Endothelial cell (in vitro differentiated cells): ENCODE measurements around the gene CDCP2. TPM values are rescaled to one million over a fixed set of nuclear protein-coding genes. Genes with fewer than 3 reads are reported as not detected.

Source experiments
- DNase-seq: peaks from one replicate; pipeline ENCODE4 v3.0.0; 2021; ENCODE audit warnings: low spot score
- H3K27ac Mint-ChIP-seq: one replicate; pipeline ENCODE4 v1.8.0; 2021; ENCODE audit warnings: mixed read lengths, inconsistent platforms; ENCODE audit not compliant: unreplicated experiment
- H3K27me3 Mint-ChIP-seq: one replicate; pipeline ENCODE4 v1.8.0; 2021; ENCODE audit warnings: mild to moderate bottlenecking, moderate library complexity, mixed read lengths, inconsistent platforms; ENCODE audit not compliant: unreplicated experiment
- H3K36me3 Mint-ChIP-seq: one replicate; pipeline ENCODE4 v1.8.0; 2021; ENCODE audit warnings: mild to moderate bottlenecking, low read depth, mixed read lengths, inconsistent platforms; ENCODE audit not compliant: unreplicated experiment
- H3K4me1 Mint-ChIP-seq: one replicate; pipeline ENCODE4 v1.8.0; 2021; ENCODE audit warnings: mild to moderate bottlenecking, mixed read lengths, inconsistent platforms; ENCODE audit not compliant: unreplicated experiment
- H3K4me3 Mint-ChIP-seq: one replicate; pipeline ENCODE4 v1.8.0; 2021; ENCODE audit warnings: mild to moderate bottlenecking, mixed read lengths, inconsistent platforms; ENCODE audit not compliant: unreplicated experiment
- H3K9me3 Mint-ChIP-seq: one replicate; pipeline ENCODE4 v1.8.0; 2021; ENCODE audit warnings: mixed read lengths, inconsistent platforms; ENCODE audit not compliant: unreplicated experiment
- total RNA-seq: library from RNA; stranded (reverse); fragmentation: NEBNext Ultra II Directional; extraction: Animal tissue kit (Norgen Biotek cat#: 25700); gene quantifications from one replicate; pipeline ENCODE4 v1.2.1, GENCODE V29; 2021; ENCODE audit not compliant: unreplicated experiment
- TF ChIP-seq, protein P1 (sequence below): fragments of 200-600 bp; sonication (generic); IDR thresholded peaks from one replicate; pipeline ENCODE4 v1.5.0; 2021; ENCODE audit warnings: antibody characterized with exemption; ENCODE audit not compliant: unreplicated experiment

CDCP2 gene
- total RNA-seq, 1 donor from 2014 or later = 0.36 TPM

DNA sequence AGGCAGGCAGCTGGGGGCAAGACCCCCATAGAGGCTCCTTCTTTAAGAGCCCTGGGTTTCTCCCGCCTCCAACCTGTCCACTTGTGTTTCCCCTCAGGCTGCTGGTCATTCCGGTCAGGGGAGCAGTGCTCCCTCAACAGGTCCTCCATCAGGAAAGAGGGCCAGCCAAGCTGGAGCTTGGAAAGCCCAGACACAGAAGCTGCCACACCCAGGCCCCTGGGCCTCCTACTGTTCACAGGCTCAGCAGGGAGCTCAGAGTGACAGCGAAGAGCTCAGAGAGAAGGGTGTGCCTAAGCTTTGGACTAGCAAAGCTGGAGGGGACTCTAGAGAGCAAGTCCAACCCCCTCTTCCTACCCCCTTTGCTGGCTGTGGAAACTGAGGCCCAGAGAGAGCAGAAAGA lies 10.3 kb upstream of the CDCP2 start:
- no peaks in the 10 kb centered on the region for H3K36me3 Mint-ChIP-seq
- H3K4me1 Mint-ChIP-seq = peaks cover 6% of the 10 kb centered on the region
- H3K27ac Mint-ChIP-seq = no peak overlapping the region
- DNase-seq = no peak
- peaks cover 2% of the 10 kb centered on the region for H3K27me3 Mint-ChIP-seq
- no peaks in the 10 kb centered on the region for H3K9me3 Mint-ChIP-seq
- TF ChIP-seq, protein P1, sequence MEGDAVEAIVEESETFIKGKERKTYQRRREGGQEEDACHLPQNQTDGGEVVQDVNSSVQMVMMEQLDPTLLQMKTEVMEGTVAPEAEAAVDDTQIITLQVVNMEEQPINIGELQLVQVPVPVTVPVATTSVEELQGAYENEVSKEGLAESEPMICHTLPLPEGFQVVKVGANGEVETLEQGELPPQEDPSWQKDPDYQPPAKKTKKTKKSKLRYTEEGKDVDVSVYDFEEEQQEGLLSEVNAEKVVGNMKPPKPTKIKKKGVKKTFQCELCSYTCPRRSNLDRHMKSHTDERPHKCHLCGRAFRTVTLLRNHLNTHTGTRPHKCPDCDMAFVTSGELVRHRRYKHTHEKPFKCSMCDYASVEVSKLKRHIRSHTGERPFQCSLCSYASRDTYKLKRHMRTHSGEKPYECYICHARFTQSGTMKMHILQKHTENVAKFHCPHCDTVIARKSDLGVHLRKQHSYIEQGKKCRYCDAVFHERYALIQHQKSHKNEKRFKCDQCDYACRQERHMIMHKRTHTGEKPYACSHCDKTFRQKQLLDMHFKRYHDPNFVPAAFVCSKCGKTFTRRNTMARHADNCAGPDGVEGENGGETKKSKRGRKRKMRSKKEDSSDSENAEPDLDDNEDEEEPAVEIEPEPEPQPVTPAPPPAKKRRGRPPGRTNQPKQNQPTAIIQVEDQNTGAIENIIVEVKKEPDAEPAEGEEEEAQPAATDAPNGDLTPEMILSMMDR = no peak
- no peak overlapping the region for H3K4me3 Mint-ChIP-seq

DNA sequence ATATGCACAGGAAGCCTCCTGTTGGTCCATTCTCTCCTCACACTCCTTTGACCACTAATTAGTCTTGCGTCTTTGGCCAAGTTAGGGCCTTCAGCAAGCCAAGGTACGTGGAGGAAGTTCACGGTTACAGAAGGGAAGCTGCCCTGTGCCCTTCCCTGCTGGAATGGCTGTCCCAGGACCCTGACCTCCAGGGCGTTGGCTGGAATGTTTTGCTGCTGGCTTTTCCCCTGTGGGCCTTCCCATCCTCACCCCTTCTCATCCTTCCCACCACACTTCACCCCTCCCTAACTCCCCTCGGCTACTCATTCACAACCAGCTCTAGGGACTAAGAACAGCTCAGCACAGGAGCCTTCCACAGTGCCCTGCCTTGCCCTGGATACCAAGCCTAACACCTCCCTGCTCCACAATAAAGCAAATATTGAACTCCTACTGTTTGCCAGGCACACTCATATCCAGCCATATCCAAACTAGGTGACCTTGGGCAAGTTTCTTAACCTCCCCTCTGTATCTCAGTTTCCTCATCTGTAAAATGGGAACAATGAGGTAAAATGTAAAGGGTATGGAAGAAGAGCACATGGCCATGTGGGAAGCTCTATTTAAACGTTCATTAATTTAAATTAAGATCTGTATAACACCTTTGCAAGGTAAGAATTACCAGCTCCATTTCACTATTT lies 8.8 kb upstream of the CDCP2 start:
- TF ChIP-seq, protein P1 = no peak
- no peak for DNase-seq
- H3K4me3 Mint-ChIP-seq = no peak overlapping the region
- H3K4me1 Mint-ChIP-seq = peaks cover 6% of the 10 kb centered on the region
- H3K27me3 Mint-ChIP-seq = peaks cover 2% of the 10 kb centered on the region
- no peaks in the 10 kb centered on the region for H3K9me3 Mint-ChIP-seq
- peaks cover 4% of the 10 kb centered on the region for H3K36me3 Mint-ChIP-seq
- H3K27ac Mint-ChIP-seq = no peak overlapping the region

GRCh38 chr1:54160351-54160750 lies 7.6 kb upstream of the CDCP2 start:
- Mint-ChIP-seq H3K27ac (no peak overlapping the region), H3K4me3 (no peak overlapping the region), H3K36me3 (peaks cover 4% of the 10 kb centered on the region), H3K4me1 (peaks cover 18% of the 10 kb centered on the region), H3K27me3 (peaks cover 2% of the 10 kb centered on the region), H3K9me3 (no peaks in the 10 kb centered on the region)
- TF ChIP-seq, protein P1 = no peak
- DNase-seq = no peak

GRCh38 chr1:54159733-54160316 lies 7.0 kb upstream of the CDCP2 start:
- Mint-ChIP-seq H3K36me3 (peaks cover 4% of the 10 kb centered on the region), H3K9me3 (no peaks in the 10 kb centered on the region), H3K27me3 (peaks cover 2% of the 10 kb centered on the region), H3K4me1 (peaks cover 21% of the 10 kb centered on the region), H3K4me3 (no peak overlapping the region), H3K27ac (no peak overlapping the region)
- TF ChIP-seq, protein P1 = no peak
- no peak for DNase-seq

- H3K27me3 Mint-ChIP-seq = peaks cover 2% of the 10 kb centered on the region
- DNase-seq = no peak
- H3K4me1 Mint-ChIP-seq = peaks cover 26% of the 10 kb centered on the region
- TF ChIP-seq, protein P1 = no peak
- no peak overlapping the region for H3K4me3 Mint-ChIP-seq
- no peaks in the 10 kb centered on the region for H3K9me3 Mint-ChIP-seq
- H3K27ac Mint-ChIP-seq = no peak overlapping the region
- H3K36me3 Mint-ChIP-seq = peaks cover 4% of the 10 kb centered on the region
These were observed 5.3 kb upstream of the CDCP2 start for GRCh38 chr1:54158071-54158470.
